Urinary bladder (tissue), 4 donors: ENCODE data around the gene SEPTIN2. TPM values are rescaled to one million over a fixed set of nuclear protein-coding genes. Genes with fewer than 3 reads are reported as not detected.

Experiments
- DNase-seq: peaks from one replicate; pipeline ENCODE4 v3.0.0-alpha.2; 2015; ENCODE audit errors: extremely low spot score
- H3K27ac ChIP-seq: one replicate; pipeline ENCODE4 v1.5.1; 2013; ENCODE audit warnings: low read depth, mild to moderate bottlenecking, moderate library complexity
- H3K36me3 ChIP-seq: one replicate; pipeline ENCODE4 v1.6.1; 2013; ENCODE audit warnings: mild to moderate bottlenecking, moderate library complexity; ENCODE audit not compliant: insufficient read depth
- H3K4me1 ChIP-seq: one replicate; pipeline ENCODE4 v1.6.1; 2013; ENCODE audit warnings: mild to moderate bottlenecking, moderate library complexity; ENCODE audit not compliant: insufficient read depth
- H3K4me3 ChIP-seq: one replicate; pipeline ENCODE4 v1.5.1; 2013; ENCODE audit warnings: low read depth, low read length
- WGBS: extraction: QIAGEN DNeasy Blood & Tissue Kit; methylation state at CpG from one replicate; pipeline ENCODE4 v1.1.7; 2013; 5-methylcytosine and 5-hydroxymethylcytosine counted together
- polyA plus RNA-seq: library from polyadenylated mRNA; stranded (reverse); fragments of 200-250 nt; gene quantifications from one replicate; pipeline ENCODE4 v1.2.3, GENCODE V29; 2013
- total RNA-seq: library from RNA; depleted of rRNA; stranded (reverse); fragments of >200 nt; gene quantifications from one replicate; pipeline ENCODE4 v1.2.3, GENCODE V29; 2014
- donor health status: healthy with polysubstance abuse.
- donor health status: healthy.

SEPTIN2 gene
- total and polyA plus RNA-seq, 2 donors, result 236 to 677 TPM

DNA sequence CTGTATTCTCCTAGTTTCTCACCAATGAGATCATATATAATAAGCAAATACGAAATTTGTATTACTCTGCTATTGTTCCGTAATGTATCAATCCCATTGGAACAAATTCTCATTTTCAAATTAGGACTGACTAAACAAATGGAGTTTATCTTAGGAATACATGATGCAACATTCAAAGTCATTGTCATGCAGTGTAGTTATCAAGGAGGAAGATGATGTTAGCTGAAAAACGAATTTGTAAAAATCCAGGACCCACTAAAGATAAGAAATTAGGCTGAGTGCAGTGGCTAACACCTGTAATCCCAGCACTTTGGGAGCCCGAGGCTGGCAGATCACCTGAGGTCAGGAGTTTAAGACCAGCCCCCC lies 14.9 kb downstream of the SEPTIN2 start:
- no peak for DNase-seq
- WGBS, result 88% methylated on average over 4 of the region's 4 CpGs
- Histone ChIP-seq H3K27ac (peak overlapping the region; percentile 5), H3K4me1 (no peaks in the 10 kb centered on the region), H3K4me3 (no peak overlapping the region), H3K36me3 (peaks cover 4% of the 10 kb centered on the region)

DNA sequence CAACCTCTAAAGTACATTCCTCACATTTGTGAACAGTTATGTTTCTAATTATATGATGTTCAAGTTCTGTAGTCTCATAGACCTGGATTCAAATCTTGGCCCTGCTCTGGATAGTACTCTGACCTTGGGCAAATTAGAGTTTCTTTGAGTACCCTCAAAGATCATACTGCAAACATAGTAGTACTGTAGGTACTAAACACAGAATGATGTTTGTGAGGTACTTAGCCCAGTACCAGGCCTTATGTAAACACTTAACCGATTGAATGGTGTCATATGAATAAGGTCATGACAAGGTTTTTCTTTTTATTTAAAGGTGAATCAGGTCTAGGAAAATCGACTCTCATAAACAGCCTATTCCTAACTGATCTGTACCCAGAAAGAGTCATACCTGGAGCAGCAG lies 19.1 kb downstream of the SEPTIN2 start:
- Histone ChIP-seq H3K4me1 (no peaks in the 10 kb centered on the region), H3K36me3 (peaks cover 13% of the 10 kb centered on the region), H3K4me3 (no peak overlapping the region), H3K27ac (no peak overlapping the region)
- 86% methylated on average over 2 of the region's 2 CpGs for whole genome bisulfite sequencing
- DNase-seq, result no peak

DNA sequence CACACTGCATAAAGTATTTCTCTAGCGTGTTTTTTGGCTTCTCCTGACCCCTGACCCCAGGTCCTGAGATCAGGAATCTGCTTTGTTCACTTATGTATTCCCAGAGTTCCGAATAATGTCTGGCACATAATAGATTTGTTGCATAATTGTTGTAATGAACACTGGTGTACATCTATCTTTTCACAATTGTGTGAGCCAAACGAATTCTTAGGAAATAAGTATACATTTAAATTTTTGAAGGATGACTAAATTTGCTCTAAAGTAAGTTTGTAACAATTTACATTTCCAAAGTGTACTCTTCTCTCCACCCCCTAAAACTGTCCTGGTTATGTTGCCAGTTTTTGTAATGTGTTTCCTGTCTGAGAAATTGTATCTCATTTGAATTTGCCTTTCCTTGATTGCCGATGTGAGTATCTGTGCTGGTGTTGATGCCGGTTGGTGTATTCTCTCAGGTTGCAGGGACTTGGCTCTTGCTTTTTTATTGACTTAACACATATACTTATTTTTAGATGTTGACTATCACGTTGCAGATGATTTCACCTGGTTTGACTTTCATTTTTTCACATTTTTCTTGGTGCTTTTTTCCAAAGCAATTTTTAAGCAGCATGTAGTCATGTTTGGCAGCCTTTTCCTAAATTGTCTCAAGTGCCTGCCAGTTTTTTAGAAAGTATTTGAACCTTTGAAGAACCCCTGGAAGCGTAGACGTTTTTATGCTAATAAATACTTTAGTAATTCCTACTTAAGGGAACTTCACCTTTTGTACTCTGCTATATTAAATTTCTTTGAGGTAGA lies 24.3 kb downstream of the SEPTIN2 start:
- 67% methylated on average over 8 of the region's 8 CpGs for WGBS
- H3K27ac ChIP-seq, result no peak overlapping the region
- H3K36me3 ChIP-seq, result peaks cover 20% of the 10 kb centered on the region
- H3K4me1 ChIP-seq, result no peaks in the 10 kb centered on the region
- DNase-seq, result no peak
- H3K4me3 ChIP-seq, result no peak overlapping the region

DNA sequence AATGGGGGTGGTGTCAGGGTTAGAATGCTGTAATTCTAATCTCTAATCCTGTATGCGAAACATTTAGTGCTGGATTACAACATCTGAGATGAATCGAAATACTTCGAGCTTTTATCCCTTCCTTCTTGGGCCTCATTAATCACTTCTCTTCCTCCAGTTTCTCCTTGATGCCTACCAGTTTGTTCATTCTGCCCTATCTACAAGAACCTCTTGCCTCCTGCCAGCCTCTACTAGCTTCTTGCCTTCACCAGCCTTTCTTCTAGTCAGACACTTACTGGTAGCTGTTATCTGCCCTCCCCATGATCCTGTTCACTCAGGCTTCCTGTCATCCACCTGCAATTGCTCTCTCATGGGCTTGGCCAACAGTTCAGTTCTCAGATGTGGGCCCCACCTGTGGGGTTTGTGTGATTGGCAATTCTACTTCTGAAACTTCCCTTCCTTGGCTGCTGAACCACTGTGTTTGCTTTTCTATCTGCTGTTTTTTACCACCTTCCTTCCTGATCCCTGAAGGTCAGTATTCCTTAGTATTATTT lies 25.0 kb downstream of the SEPTIN2 start:
- Histone ChIP-seq H3K4me3 (no peak overlapping the region), H3K36me3 (peaks cover 19% of the 10 kb centered on the region), H3K4me1 (no peaks in the 10 kb centered on the region), H3K27ac (no peak overlapping the region)
- WGBS, result 83% methylated on average over 3 of the region's 3 CpGs
- DNase-seq, result no peak

GRCh38 chr2:241344925-241345651 lies 29.4 kb downstream of the SEPTIN2 start:
- no peak for DNase-seq
- Histone ChIP-seq H3K36me3 (peaks cover 13% of the 10 kb centered on the region), H3K27ac (no peak overlapping the region), H3K4me3 (no peak overlapping the region), H3K4me1 (no peaks in the 10 kb centered on the region)
- whole genome bisulfite sequencing, result 85% methylated on average over 9 of the region's 9 CpGs

DNA sequence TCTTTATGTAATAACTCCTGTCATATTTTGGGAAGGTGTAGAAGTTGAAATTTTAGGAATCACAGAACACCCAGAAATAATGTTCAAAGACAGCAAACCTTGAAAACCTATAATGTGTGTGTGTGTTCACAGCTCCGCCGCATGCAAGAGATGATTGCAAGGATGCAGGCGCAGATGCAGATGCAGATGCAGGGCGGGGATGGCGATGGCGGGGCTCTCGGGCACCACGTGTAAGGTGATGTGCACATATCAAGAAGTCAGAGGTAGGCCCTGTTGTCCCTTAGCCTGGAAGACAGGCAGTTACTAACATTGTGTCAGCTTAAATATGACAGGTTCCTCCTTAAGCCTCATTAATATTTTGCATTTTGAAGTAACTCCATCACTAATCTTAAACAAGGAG lies 34.2 kb downstream of the SEPTIN2 start:
- Histone ChIP-seq H3K27ac (no peak overlapping the region), H3K4me1 (no peaks in the 10 kb centered on the region), H3K36me3 (peaks cover 8% of the 10 kb centered on the region), H3K4me3 (no peak overlapping the region)
- DNase-seq, result no peak
- WGBS, result 92% methylated on average over 8 of the region's 8 CpGs

DNA sequence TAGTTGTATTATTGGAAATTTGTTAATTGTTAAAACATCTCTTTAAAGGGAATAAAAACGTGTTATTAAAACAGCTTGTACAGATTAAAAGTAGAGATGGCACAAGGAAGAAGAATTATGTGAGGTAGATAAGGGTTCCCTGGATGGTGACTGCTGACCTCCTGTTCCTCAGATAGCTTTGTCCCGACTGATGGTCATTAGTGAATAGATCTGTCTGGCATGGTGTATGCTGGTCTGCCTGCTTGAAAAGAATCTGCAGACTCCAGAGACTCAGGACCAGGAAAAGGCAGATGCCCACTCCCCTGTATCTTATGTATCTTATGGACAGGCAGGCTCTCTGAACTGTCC lies 34.8 kb downstream of the SEPTIN2 start:
- Histone ChIP-seq H3K27ac (no peak overlapping the region), H3K4me3 (no peak overlapping the region), H3K4me1 (no peaks in the 10 kb centered on the region), H3K36me3 (peaks cover 8% of the 10 kb centered on the region)
- DNase-seq, result no peak
- WGBS, result 85% methylated on average over 2 of the region's 2 CpGs

DNA sequence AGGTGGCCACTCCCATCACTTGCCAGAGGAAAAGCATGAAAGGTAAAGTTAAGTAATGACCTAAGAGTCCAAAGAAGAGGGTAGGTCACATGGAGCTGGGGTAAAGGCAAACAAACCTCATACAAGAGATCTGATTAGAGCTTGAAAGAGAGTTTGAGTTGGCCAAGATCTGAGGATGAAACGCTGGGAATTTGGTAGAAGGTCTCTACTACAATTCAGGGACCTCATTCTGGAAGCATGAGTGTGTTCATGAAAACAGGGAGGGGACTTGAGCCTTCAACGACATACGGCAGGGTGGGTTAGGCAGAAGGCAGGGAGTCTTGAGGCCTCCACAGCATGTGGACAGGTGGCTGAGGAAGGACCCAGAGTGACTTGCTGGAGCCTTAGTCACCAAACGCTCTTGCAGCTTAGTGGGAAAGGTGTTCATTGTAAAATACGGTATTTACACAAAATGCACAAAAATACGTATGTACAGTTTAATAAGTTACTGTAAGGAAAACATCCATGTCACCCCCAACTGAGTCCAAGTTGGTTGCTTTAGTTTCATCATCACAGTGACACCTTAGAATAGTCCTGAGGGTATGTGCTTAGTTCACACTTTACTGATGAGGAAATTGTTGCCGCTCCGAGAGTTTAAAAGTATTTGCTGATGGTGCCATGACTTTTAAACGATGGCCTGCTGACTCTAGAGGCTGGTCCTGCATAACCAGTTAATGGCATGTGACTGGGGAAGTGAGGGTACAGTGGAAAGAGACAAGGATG lies 35.3 kb downstream of the SEPTIN2 start:
- 81% methylated on average over 9 of the region's 9 CpGs for WGBS
- H3K27ac ChIP-seq, result no peak overlapping the region
- H3K4me1 ChIP-seq, result no peaks in the 10 kb centered on the region
- DNase-seq, result no peak
- peaks cover 8% of the 10 kb centered on the region for H3K36me3 ChIP-seq
- no peak overlapping the region for H3K4me3 ChIP-seq

- WGBS, result 74% methylated on average over 3 of the region's 3 CpGs
- no peak for DNase-seq
- Histone ChIP-seq H3K4me1 (no peaks in the 10 kb centered on the region), H3K4me3 (no peak overlapping the region), H3K27ac (no peak overlapping the region), H3K36me3 (peaks cover 4% of the 10 kb centered on the region)
These were observed 35.9 kb downstream of the SEPTIN2 start for GRCh38 chr2:241351640-241352031.

- no peak overlapping the region for H3K27ac ChIP-seq
- 86% methylated on average over 3 of the region's 3 CpGs for WGBS
- H3K4me1 ChIP-seq, result no peaks in the 10 kb centered on the region
- peaks cover 3% of the 10 kb centered on the region for H3K36me3 ChIP-seq
- H3K4me3 ChIP-seq, result no peak overlapping the region
- DNase-seq, result no peak
These were observed 36.5 kb downstream of the SEPTIN2 start for GRCh38 chr2:241352227-241352626.

DNA sequence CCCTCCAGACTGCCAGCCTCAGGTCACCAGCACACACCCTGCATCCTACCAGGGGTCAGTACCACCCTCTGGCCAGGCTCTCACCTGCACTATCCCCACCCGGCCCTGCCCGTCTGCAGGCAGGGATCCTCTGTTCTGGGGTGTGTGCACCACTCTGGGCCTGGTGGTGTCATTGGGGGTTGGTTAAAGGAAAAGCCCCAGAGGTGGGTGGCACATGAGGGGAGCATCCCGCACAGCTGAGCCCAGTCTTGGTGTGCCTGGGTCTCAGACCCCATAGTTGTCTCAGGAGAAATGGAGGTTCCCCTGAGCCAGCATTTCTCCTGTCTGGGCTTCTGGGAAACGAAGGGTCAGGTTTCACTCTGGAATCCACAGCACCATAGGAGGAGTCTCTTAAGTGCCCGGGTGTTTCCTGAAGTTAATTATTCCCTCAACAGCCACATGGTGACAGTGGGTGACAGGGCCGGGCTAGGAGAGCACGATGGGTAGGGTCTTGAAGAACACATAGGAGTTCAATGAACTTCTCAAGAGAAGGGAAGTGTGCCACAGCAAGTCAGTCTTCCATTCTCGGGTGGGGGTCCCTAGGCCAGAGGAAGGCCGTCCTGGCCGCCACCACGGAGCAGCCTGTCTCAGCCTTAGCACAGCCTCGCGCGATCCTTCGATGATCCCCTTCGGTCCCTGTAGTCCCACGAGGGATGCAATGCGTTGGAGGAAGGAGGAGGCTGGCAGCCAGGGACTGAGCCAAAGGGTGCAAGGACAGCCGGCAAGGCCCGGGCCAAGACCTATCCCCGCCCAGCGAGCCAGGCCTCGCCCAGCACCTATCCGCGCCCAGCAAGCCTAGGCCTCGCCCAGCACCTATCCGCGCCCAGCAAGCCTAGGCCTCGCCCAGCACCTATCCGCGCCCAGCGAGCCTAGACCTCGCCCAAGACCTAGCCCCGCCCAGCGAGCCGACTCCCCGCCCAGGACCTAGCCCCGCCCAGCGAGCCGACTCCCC lies 39.2 kb downstream of the SEPTIN2 start:
- Histone ChIP-seq H3K27ac (peak overlapping the region; percentile 60), H3K4me3 (no peak overlapping the region), H3K36me3 (peaks cover 3% of the 10 kb centered on the region), H3K4me1 (no peaks in the 10 kb centered on the region)
- DNase-seq, result no peak
- WGBS, result 30% methylated on average over 40 of the region's 40 CpGs

- under 1% methylated on average over 101 of the region's 101 CpGs for WGBS
These were observed 40.5 kb downstream of the SEPTIN2 start, which contains the start of gene FARP2 for GRCh38 chr2:241355983-241356870. Gene FARP2 (plus strand): TSS chr2:241356285. CDS start chr2:241373108, 16,823 bp downstream.

More at GRCh38 chr2:241355983-241356870, 40.5 kb downstream of the SEPTIN2 start, which contains the start of gene FARP2:
- Histone ChIP-seq H3K36me3 (peaks cover 3% of the 10 kb centered on the region), H3K4me3 (peak within 1 kb of the TSS; percentile 70), H3K4me1 (no peaks in the 10 kb centered on the region), H3K27ac (peak within 1 kb of the TSS; percentile 86)
- DNase-seq, result peak; percentile 97
